ENCODE data around the gene GREB1L. TPM values are rescaled to one million over a fixed set of nuclear protein-coding genes. Genes with fewer than 3 reads are reported as not detected.

Gene GREB1L
- total and polyA plus RNA-seq, 9 of the 15 experiments (the other 6 are each of a cell fraction or from before 2014, with no cell fraction given) = 0.03 TPM; not detected in 8

GRCh38 chr18:21295101-21295500 is 53.1 kb downstream of the GREB1L start:
- Histone ChIP-seq H3K9me3 (replicated peaks; ENCODE audit: control insufficient read depth, insufficient read depth, low read depth, low read length) (no peaks in the 10 kb centered on the region), H2AFZ (ENCODE audit: low read depth, low read length) (no peak overlapping the region), H3K4me2 (ENCODE audit: insufficient read depth, low read length) (no peak overlapping the region), H4K20me1 (replicated peaks; ENCODE audit: control insufficient read depth, insufficient read depth, low read length) (no peaks in the 10 kb centered on the region), H3K9ac (ENCODE audit: insufficient read depth in 1 of 2, low read depth in 2 of 2, low read length in 2 of 2) (no peak overlapping the region), H3K9me1 (ENCODE audit: control insufficient read depth, insufficient read depth, low read length) (no peaks in the 10 kb centered on the region), H3K4me3 (no peak overlapping the region), H3K4me1 (replicated peaks in 1 of 2; ENCODE audit: control insufficient read depth in 2 of 2, insufficient read depth in 2 of 2, low read length in 2 of 2) (no peaks in the 10 kb centered on the region), H3K79me2 (ENCODE audit: control insufficient read depth, insufficient read depth, low read length) (no peaks in the 10 kb centered on the region), H3K36me3 (ENCODE audit: control insufficient read depth, insufficient read depth, low read length) (no peaks in the 10 kb centered on the region), H3K27ac (ENCODE audit: extremely low read depth, low read depth, low read length) (no peak overlapping the region), H3K27me3 (ENCODE audit: control insufficient read depth in 2 of 2, insufficient read depth in 2 of 2, low read length in 2 of 2) (no peaks in the 10 kb centered on the region)
- ATAC-seq (no peak), DNase-seq (ENCODE audit: extremely low read depth in 1 of 4, low spot score in 3 of 4) (no peak), FAIRE-seq (no peak)
- TF ChIP-seq NCOR1 (IDR thresholded peaks at IDR 0.05) (no peak), SPI1 (IDR thresholded peaks at IDR 0.05; ENCODE audit: borderline replicate concordance, low read depth, low read length) (no peak), DLX4 (CRISPR knock-in tag; IDR thresholded peaks at IDR 0.05) (no peak), FIP1L1 (IDR thresholded peaks at IDR 0.05; ENCODE audit: low read depth, low read length, poor library complexity, severe bottlenecking) (no peak), MCM5 (IDR thresholded peaks at IDR 0.05; ENCODE audit: low read depth) (no peak), POU5F1 (IDR thresholded peaks at IDR 0.05; ENCODE audit: borderline replicate concordance, low read depth, low read length, partially characterized antibody) (no peak), ZBTB2 (IDR thresholded peaks at IDR 0.05) (no peak), NKRF (IDR thresholded peaks at IDR 0.05; ENCODE audit: borderline replicate concordance) (no peak), HCFC1 (IDR thresholded peaks at IDR 0.05; ENCODE audit: low read depth, low read length) (no peak), SRSF1 (IDR thresholded peaks at IDR 0.05; ENCODE audit: low read depth, low read length) (no peak), PRDM10 (IDR thresholded peaks at IDR 0.05; ENCODE audit: partially characterized antibody) (no peak)
- CTCF ChIA-PET (ENCODE audit: low intra/inter-chr PET ratio) = no interaction called here
- 0% methylated on average over 3 of the region's 3 CpGs for WGBS (ENCODE audit: insufficient coverage, low coverage, missing lambda C conversion rate)
- POLR2A ChIA-PET = no interaction called here
- in situ Hi-C loops (cut with MboI) (loop anchor here (5.0 kb wide), 1 partner anchor 42 kb away; no protein-coding TSS in a partner anchor), intact Hi-C loops (cut with micrococcal nuclease) (no loop called here)
- no TSS peak for BruUV-seq (replicated peaks)
